HEK293 (cell line): ENCODE data around the gene GPI.
"Not testable (repeated sequence)": the region's sequence is repeated elsewhere in the genome, so short reads cannot be mapped to it uniquely, and the experiment has no call there.

Experiments
- CTCF ChIA-PET: fragments of 350-600 bp; formaldehyde crosslinking; extraction: SDS; loops from one replicate; lab custom pipeline; 2021; ENCODE audit warnings: antibody characterized with exemption; lab: Yijun Ruan, JAX
- POLR2A ChIA-PET: fragments of 300-600 bp; formaldehyde crosslinking; extraction: SDS; loops from one replicate; lab custom pipeline; 2020; ENCODE audit warnings: antibody characterized with exemption, inconsistent platforms; lab: Yijun Ruan, JAX
- H3K27ac ChIP-seq: fragments of 200-500 bp; sonication (Bioruptor generic); 2 replicates; pipeline ENCODE4 v1.5.1; 2014; ENCODE audit warnings: low read depth, low read length, control low read depth, inconsistent platforms; ENCODE audit errors: extremely low read depth
- H3K36me3 ChIP-seq, 2 experiments: fragments of 200-500 bp in 1 of 2; sonication (Bioruptor generic) in 1 of 2; 1 replicate in 1 of 2; 2 replicates in 1 of 2; pipeline ENCODE4 v1.5.1; 2014 to 2017; ENCODE audit warnings: inconsistent platforms in 2 of 2, low read length in 2 of 2; ENCODE audit not compliant: control insufficient read depth in 2 of 2, insufficient read depth in 1 of 2
- H3K4me1 ChIP-seq: fragments of 200-500 bp; sonication (Bioruptor generic); 2 replicates; pipeline ENCODE4 v1.5.1; 2014; ENCODE audit warnings: mild to moderate bottlenecking, low read length, inconsistent platforms; ENCODE audit not compliant: control insufficient read depth, insufficient read depth
- H3K4me3 ChIP-seq: 2 replicates; pipeline ENCODE4 v1.5.1; 2011; ENCODE audit warnings: low read depth, mild to moderate bottlenecking, control low read depth, low read length, moderate library complexity
- H3K9me3 ChIP-seq: fragments of 200-500 bp; sonication (Bioruptor generic); 2 replicates; pipeline ENCODE4 v1.5.1; 2014; ENCODE audit warnings: low read depth, low read length, inconsistent platforms; ENCODE audit not compliant: control insufficient read depth, insufficient read depth
- PRDM6 ChIP-seq: fragments of 450-650 bp; formaldehyde crosslinking; IDR thresholded peaks from 2 replicates; pipeline ENCODE4 v1.5.1; 2017; ENCODE audit warnings: missing biosample characterization, missing genetic modification characterization
- YY1 ChIP-seq: fragments of 450-650 bp; formaldehyde crosslinking; IDR thresholded peaks from 2 replicates; pipeline ENCODE4 v1.5.1; 2018; ENCODE audit warnings: missing biosample characterization, missing genetic modification characterization
- ZBTB17 ChIP-seq: fragments of 450-650 bp; formaldehyde crosslinking; IDR thresholded peaks from 2 replicates; pipeline ENCODE4 v1.5.1; 2016; ENCODE audit warnings: missing biosample characterization, missing genetic modification characterization
- ZFP41 ChIP-seq: fragments of 450-650 bp; formaldehyde crosslinking; IDR thresholded peaks from 2 replicates; pipeline ENCODE4 v1.5.1; 2016; ENCODE audit warnings: missing biosample characterization, missing genetic modification characterization, borderline replicate concordance
- ZNF266 ChIP-seq: fragments of 450-650 bp; formaldehyde crosslinking; IDR thresholded peaks from 2 replicates; pipeline ENCODE4 v1.5.1; 2016; ENCODE audit warnings: missing biosample characterization, missing genetic modification characterization, low read depth
- ZNF274 ChIP-seq, 2 experiments: fragments of 200-500 bp in 1 of 2; fragments of 450-650 bp in 1 of 2; sonication (Bioruptor generic) in 1 of 2; formaldehyde crosslinking in 1 of 2; IDR thresholded peaks; 2 replicates each; pipeline versions ENCODE4 v1.5.1 to v1.6.1; 2014 to 2016; ENCODE audit warnings: borderline replicate concordance in 1 of 2, inconsistent platforms in 1 of 2, low read length in 1 of 2, missing biosample characterization in 1 of 2, missing genetic modification characterization in 1 of 2
- ZNF292 ChIP-seq: fragments of 450-650 bp; formaldehyde crosslinking; IDR thresholded peaks from 2 replicates; pipeline ENCODE4 v1.5.1; 2016; ENCODE audit warnings: low read depth, missing biosample characterization, missing genetic modification characterization, borderline replicate concordance
- ZNF302 ChIP-seq: fragments of 450-650 bp; formaldehyde crosslinking; IDR thresholded peaks from 2 replicates; pipeline ENCODE4 v1.5.1; 2016; ENCODE audit warnings: missing biosample characterization, missing genetic modification characterization, low read depth
- ZNF324 ChIP-seq: fragments of 450-650 bp; formaldehyde crosslinking; IDR thresholded peaks from 2 replicates; pipeline ENCODE4 v1.5.1; 2016; ENCODE audit warnings: missing biosample characterization, missing genetic modification characterization
- ZNF416 ChIP-seq: fragments of 450-650 bp; formaldehyde crosslinking; IDR thresholded peaks from 2 replicates; pipeline ENCODE4 v1.5.1; 2016; ENCODE audit warnings: missing biosample characterization, missing genetic modification characterization
- ZNF423 ChIP-seq: fragments of 450-650 bp; formaldehyde crosslinking; IDR thresholded peaks from 2 replicates; pipeline ENCODE4 v1.5.1; 2016; ENCODE audit warnings: missing biosample characterization, missing genetic modification characterization
- ZNF501 ChIP-seq: fragments of 450-650 bp; formaldehyde crosslinking; IDR thresholded peaks from 2 replicates; pipeline ENCODE4 v1.5.1; 2016; ENCODE audit warnings: missing biosample characterization, missing genetic modification characterization
- ZNF558 ChIP-seq: fragments of 450-650 bp; formaldehyde crosslinking; IDR thresholded peaks from 2 replicates; pipeline ENCODE4 v1.5.1; 2016; ENCODE audit warnings: missing biosample characterization, missing genetic modification characterization
- ZNF596 ChIP-seq: fragments of 450-650 bp; IDR thresholded peaks from 2 replicates; pipeline ENCODE4 v1.5.0; 2018; ENCODE audit warnings: missing biosample characterization, mild to moderate bottlenecking, missing genetic modification characterization, moderate library complexity
- ZSCAN30 ChIP-seq: fragments of 450-650 bp; IDR thresholded peaks from 2 replicates; pipeline ENCODE4 v1.5.1; 2018; ENCODE audit warnings: missing biosample characterization, mild to moderate bottlenecking, missing genetic modification characterization, moderate library complexity
- TF ChIP-seq, protein P1 (sequence below): fragments of 450-650 bp; formaldehyde crosslinking; IDR thresholded peaks from 2 replicates; pipeline ENCODE4 v1.5.1; 2016; ENCODE audit warnings: missing biosample characterization, missing genetic modification characterization

Gene GPI

DNA sequence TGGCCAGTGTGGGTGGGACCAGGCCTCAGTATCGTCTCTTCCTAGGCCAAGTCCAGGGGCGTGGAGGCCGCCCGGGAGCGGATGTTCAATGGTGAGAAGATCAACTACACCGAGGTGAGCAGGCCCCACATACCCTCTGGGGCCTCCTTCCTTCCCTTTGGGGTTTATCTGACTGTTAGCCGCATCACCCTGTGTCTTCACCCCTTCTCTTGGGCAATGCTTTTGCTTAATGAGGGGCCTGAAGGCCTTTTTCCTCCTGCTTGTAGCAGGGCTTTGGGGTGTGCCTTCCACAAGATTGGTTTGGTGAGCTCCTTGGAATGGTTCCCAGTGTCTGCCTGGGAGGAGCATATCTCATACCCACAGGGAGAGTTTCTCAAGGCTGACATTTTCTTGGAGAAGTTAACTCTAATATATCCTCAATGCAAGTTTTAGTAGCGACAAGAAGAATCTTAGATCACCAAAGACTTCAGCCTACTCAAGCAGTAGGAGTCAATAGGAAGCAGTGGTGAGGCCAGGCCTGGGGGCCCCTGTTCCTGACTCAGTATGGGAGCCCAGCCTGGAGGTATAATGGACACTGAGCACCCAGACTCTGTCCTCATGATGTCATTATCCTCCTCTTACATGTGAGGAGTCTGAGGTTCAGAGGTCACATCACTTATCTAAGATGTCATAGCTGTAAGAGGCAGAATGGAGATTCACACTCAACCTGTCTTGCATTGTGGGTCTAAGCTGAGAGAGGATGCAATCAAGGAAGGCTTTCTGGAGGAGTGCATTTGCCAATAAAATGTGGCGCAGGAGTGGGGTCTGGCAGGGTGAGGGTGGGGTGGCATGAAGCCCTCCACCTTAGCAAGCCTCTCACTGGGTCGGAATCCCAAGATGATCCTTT, 2.0 kb downstream of the GPI start (continued):
- TF ChIP-seq, protein P1, sequence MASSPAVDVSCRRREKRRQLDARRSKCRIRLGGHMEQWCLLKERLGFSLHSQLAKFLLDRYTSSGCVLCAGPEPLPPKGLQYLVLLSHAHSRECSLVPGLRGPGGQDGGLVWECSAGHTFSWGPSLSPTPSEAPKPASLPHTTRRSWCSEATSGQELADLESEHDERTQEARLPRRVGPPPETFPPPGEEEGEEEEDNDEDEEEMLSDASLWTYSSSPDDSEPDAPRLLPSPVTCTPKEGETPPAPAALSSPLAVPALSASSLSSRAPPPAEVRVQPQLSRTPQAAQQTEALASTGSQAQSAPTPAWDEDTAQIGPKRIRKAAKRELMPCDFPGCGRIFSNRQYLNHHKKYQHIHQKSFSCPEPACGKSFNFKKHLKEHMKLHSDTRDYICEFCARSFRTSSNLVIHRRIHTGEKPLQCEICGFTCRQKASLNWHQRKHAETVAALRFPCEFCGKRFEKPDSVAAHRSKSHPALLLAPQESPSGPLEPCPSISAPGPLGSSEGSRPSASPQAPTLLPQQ (tag by site-specific recombination): 0 out of 2 replicates have a peak, but pooled peaks have one; percentile 17
- TF ChIP-seq ZNF416: no peak
- no peak for TF ChIP-seq ZSCAN30
- TF ChIP-seq PRDM6 (tag by site-specific recombination): no peak
- no peak for TF ChIP-seq ZNF324 (tag by site-specific recombination)
- TF ChIP-seq, all 188 proteins: peak for 7

- 0 out of 2 replicates have a peak overlapping the region, but pooled peaks have one; percentile 34 for H3K27ac ChIP-seq
- CTCF ChIA-PET: interaction anchor here (0.6 to 1.7 kb wide), 3 partner anchors 21 to 118 kb away, joined by 3 to 5 read pairs (median 4); no protein-coding TSS in a partner anchor
- peaks cover 17% of the 10 kb centered on the region for H3K4me1 ChIP-seq
- no peak for TF ChIP-seq ZFP41
- TF ChIP-seq ZNF274 (IDR thresholded peaks at IDR 0.05; ENCODE audit: low read length): no peak
- TF ChIP-seq ZNF274 (tag by site-specific recombination; IDR thresholded peaks at IDR 0.05; ENCODE audit: borderline replicate concordance): no peak
- no peak for TF ChIP-seq ZNF596 (tag by site-specific recombination)
- TF ChIP-seq YY1 (tag by site-specific recombination): no peak
- no peak for TF ChIP-seq ZNF558 (tag by site-specific recombination)
- TF ChIP-seq, all 188 proteins: peak for 0
- H3K4me3 ChIP-seq: no peak overlapping the region
- POLR2A ChIA-PET: interaction anchor here (0.6 to 1.0 kb wide), 2 partner anchors 9 to 14 kb away, joined by 3 to 4 read pairs; no protein-coding TSS in a partner anchor
- H3K36me3 ChIP-seq: peaks cover 63 to 65% of the 10 kb centered on the region in 2 experiments
- H3K9me3 ChIP-seq: no peaks in the 10 kb centered on the region
Measured at GRCh38 chr19:34367624-34367957, 2.6 kb downstream of the GPI start.

DNA sequence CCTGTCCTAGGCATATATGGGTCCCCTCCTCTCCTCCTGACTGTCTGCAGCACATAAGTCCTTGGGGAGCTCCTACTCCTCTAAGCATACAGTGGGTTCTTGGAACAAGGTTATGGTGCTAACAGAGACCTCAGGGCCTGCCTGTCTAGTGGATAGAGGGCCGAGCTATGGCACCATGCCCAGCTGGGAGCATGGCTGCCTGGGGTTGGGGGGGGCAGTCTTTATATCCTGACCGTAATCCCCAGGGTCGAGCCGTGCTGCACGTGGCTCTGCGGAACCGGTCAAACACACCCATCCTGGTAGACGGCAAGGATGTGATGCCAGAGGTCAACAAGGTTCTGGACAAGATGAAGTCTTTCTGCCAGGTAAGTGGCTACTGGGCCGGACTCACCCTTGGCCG, 3.3 kb downstream of the GPI start:
- ChIA-PET CTCF (interaction anchor here (0.8 to 1.8 kb wide), 4 partner anchors 9 to 133 kb away, joined by 3 to 11 read pairs (median 5); no protein-coding TSS in a partner anchor), POLR2A (interaction anchor here (0.6 to 2.4 kb wide), 4 partner anchors 9 to 13 kb away, joined by 4 to 11 read pairs (median 6); no protein-coding TSS in a partner anchor)
- Histone ChIP-seq H3K4me1 (peaks cover 17% of the 10 kb centered on the region), H3K9me3 (no peaks in the 10 kb centered on the region), H3K27ac (peak overlapping the region; percentile 29; the same call in 1 of the 2 replicates), H3K36me3 (peaks cover 66 to 70% of the 10 kb centered on the region in 2 experiments), H3K4me3 (no peak overlapping the region)
- no peak for TF ChIP-seq ZNF292 (tag by site-specific recombination)
- no peak for TF ChIP-seq ZNF423
- no peak for TF ChIP-seq ZNF302 (tag by site-specific recombination)
- no peak for TF ChIP-seq ZBTB17 (tag by site-specific recombination)
- TF ChIP-seq ZNF501 (tag by site-specific recombination): no peak
- no peak for TF ChIP-seq ZNF266 (tag by site-specific recombination)

- ChIA-PET CTCF (interaction anchor here (1.1 to 2.9 kb wide), 3 partner anchors 10 to 132 kb away, joined by 3 to 12 read pairs (median 11); no protein-coding TSS in a partner anchor), POLR2A (interaction anchor here (1.4 to 2.4 kb wide), 3 partner anchors 9 to 12 kb away, joined by 5 to 11 read pairs (median 6); no protein-coding TSS in a partner anchor)
Measured at GRCh38 chr19:34369166-34369565, 4.2 kb downstream of the GPI start.

More at GRCh38 chr19:34369166-34369565, 4.2 kb downstream of the GPI start:
- H3K27ac ChIP-seq, H3K4me3 ChIP-seq, H3K9me3 ChIP-seq: not testable (repeated sequence)
- Histone ChIP-seq H3K4me1 (peaks cover 17% of the 10 kb centered on the region), H3K36me3 (peaks cover 71 to 79% of the 10 kb centered on the region in 2 experiments)
